ENCODE data around the gene TLE6. TPM values are rescaled to one million over a fixed set of nuclear protein-coding genes. Genes with fewer than 3 reads are reported as not detected.
"Not testable (repeated sequence)": the region's sequence is repeated elsewhere in the genome, so short reads cannot be mapped to it uniquely, and the experiment has no call there.

Gene TLE6
- total RNA-seq, 1 donor from 2014 or later = 0.93 TPM

DNA sequence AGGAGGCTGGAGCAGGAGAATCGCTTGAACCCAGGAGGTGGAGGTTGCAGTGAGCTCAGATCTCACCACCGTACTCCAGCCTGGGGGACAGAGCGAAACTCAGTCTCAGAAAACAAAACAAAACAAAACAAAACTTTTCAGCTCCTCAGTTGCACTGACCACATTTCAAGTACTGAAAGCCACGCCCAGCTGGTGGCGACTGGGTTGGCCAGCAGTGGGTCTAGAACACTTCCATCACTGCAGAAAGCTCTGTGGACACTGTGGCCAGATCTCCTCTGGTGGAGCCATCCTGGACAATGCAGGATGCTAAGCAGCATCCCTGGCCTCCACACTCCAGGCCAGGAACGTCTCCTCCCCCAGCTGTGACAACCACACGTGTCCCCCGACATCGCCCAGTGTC is 30.6 kb downstream of the TLE6 start:
- TF ChIP-seq, protein P1, sequence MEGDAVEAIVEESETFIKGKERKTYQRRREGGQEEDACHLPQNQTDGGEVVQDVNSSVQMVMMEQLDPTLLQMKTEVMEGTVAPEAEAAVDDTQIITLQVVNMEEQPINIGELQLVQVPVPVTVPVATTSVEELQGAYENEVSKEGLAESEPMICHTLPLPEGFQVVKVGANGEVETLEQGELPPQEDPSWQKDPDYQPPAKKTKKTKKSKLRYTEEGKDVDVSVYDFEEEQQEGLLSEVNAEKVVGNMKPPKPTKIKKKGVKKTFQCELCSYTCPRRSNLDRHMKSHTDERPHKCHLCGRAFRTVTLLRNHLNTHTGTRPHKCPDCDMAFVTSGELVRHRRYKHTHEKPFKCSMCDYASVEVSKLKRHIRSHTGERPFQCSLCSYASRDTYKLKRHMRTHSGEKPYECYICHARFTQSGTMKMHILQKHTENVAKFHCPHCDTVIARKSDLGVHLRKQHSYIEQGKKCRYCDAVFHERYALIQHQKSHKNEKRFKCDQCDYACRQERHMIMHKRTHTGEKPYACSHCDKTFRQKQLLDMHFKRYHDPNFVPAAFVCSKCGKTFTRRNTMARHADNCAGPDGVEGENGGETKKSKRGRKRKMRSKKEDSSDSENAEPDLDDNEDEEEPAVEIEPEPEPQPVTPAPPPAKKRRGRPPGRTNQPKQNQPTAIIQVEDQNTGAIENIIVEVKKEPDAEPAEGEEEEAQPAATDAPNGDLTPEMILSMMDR (IDR thresholded peaks at IDR 0.05) = no peak
- CTCF ChIA-PET = no interaction called here
- Mint-ChIP-seq H3K27me3 (peaks cover 4% of the 10 kb centered on the region), H3K27ac (no peak overlapping the region), H3K4me3 (no peak overlapping the region), H3K9me3 (no peaks in the 10 kb centered on the region), H3K36me3 (ENCODE audit: low read depth) (no peaks in the 10 kb centered on the region), H3K4me1 (no peaks in the 10 kb centered on the region)
- ATAC-seq (ENCODE audit: low read depth) = no peak
- no peak for DNase-seq
- POLR2A ChIA-PET = no interaction called here
- intact Hi-C loops (cut with micrococcal nuclease) = no loop called here

GRCh38 chr19:3008994-3009393 is 31.6 kb downstream of the TLE6 start:
- TF ChIP-seq, protein P1 (IDR thresholded peaks at IDR 0.05) = no peak
- H3K4me3 Mint-ChIP-seq = no peak overlapping the region
- ChIA-PET POLR2A (no interaction called here), CTCF (no interaction called here)
- H3K27ac Mint-ChIP-seq = no peak overlapping the region
- no peaks in the 10 kb centered on the region for H3K9me3 Mint-ChIP-seq
- H3K36me3 Mint-ChIP-seq (ENCODE audit: low read depth) = no peaks in the 10 kb centered on the region
- intact Hi-C loops (cut with micrococcal nuclease) = no loop called here
- peaks cover 4% of the 10 kb centered on the region for H3K27me3 Mint-ChIP-seq
- ATAC-seq (ENCODE audit: low read depth) = no peak
- DNase-seq = no peak
- H3K4me1 Mint-ChIP-seq = no peaks in the 10 kb centered on the region

DNA sequence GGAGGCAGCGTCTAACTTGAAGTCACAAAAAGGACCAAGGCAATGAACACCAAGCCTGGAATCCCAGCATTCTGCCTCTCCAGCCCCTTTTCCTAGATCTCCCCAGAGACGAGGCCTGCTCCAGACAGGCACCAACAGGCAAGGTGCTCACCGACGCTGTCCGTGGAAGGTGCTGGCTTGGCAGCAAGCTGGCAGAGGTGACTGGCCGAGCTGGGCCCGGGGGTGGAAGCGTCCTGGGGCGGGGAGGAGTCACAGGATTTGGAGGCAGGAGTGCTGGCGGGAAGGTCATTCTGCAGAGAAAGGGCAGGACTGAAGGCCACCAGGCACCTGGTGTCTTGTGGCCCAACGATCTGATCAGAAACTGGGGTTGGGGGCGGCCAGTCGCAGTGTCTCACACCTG is 33.5 kb downstream of the TLE6 start:
- intact Hi-C loops (cut with micrococcal nuclease) = no loop called here
- Mint-ChIP-seq H3K9me3 (no peaks in the 10 kb centered on the region), H3K36me3 (ENCODE audit: low read depth) (no peaks in the 10 kb centered on the region), H3K4me3 (no peak overlapping the region), H3K27ac (no peak overlapping the region), H3K27me3 (peaks cover 4% of the 10 kb centered on the region), H3K4me1 (no peaks in the 10 kb centered on the region)
- TF ChIP-seq, protein P1 (IDR thresholded peaks at IDR 0.05) = no peak
- DNase-seq = no peak
- ChIA-PET POLR2A (interaction anchor here (0.7 kb wide), 1 partner anchor 25 kb away, joined by 3 read pairs; no protein-coding TSS in a partner anchor), CTCF (no interaction called here)
- ATAC-seq (ENCODE audit: low read depth) = no peak

DNA sequence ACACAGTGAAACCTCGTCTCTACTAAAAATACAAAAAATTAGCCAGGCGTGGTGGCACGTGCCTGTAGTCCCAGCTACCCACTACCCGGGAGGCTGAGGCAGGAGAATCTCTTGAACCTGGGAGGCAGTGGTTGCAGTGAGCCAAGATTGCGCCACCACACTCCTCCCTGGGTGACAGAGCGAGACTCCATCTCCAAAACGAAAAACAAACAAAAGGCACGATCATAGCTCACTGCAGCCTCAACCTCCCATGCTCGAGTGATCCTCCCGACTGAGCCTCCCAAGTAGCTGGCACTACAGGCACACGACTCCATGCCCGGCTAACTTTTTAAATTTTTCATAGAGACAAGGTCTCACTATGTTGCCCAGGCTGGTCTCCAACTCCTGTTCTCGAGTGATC is 34.7 kb downstream of the TLE6 start:
- intact Hi-C loops (cut with micrococcal nuclease); H3K27ac Mint-ChIP-seq; H3K4me1 Mint-ChIP-seq; H3K36me3 Mint-ChIP-seq (ENCODE audit: low read depth); H3K4me3 Mint-ChIP-seq; ATAC-seq (ENCODE audit: low read depth); POLR2A ChIA-PET; H3K27me3 Mint-ChIP-seq; H3K9me3 Mint-ChIP-seq; DNase-seq: not testable (repeated sequence)
- CTCF ChIA-PET = interaction anchor here (0.7 kb wide), 1 partner anchor 729 kb away, joined by 3 read pairs; no protein-coding TSS in a partner anchor

GRCh38 chr19:3012621-3013262 is 35.4 kb downstream of the TLE6 start:
- no peak for ATAC-seq (ENCODE audit: low read depth)
- intact Hi-C loops (cut with micrococcal nuclease) = no loop called here
- Mint-ChIP-seq H3K27ac (no peak overlapping the region), H3K9me3 (no peaks in the 10 kb centered on the region), H3K4me1 (no peaks in the 10 kb centered on the region), H3K36me3 (ENCODE audit: low read depth) (no peaks in the 10 kb centered on the region), H3K4me3 (no peak overlapping the region), H3K27me3 (peaks cover 4% of the 10 kb centered on the region)
- ChIA-PET POLR2A (no interaction called here), CTCF (interaction anchor here (0.7 kb wide), 1 partner anchor 730 kb away, joined by 3 read pairs; no protein-coding TSS in a partner anchor)
- no peak for DNase-seq
- TF ChIP-seq, protein P1 (IDR thresholded peaks at IDR 0.05) = no peak

- intact Hi-C loops (cut with micrococcal nuclease) = no loop called here
- H3K4me3 Mint-ChIP-seq = no peak overlapping the region
Observed at GRCh38 chr19:3013263-3013725, 35.9 kb downstream of the TLE6 start.

More at GRCh38 chr19:3013263-3013725, 35.9 kb downstream of the TLE6 start:
- no peaks in the 10 kb centered on the region for H3K36me3 Mint-ChIP-seq (ENCODE audit: low read depth)
- H3K9me3 Mint-ChIP-seq = no peaks in the 10 kb centered on the region
- H3K27me3 Mint-ChIP-seq = peaks cover 4% of the 10 kb centered on the region
- TF ChIP-seq, protein P1 (IDR thresholded peaks at IDR 0.05) = no peak
- no peak for ATAC-seq (ENCODE audit: low read depth)
- ChIA-PET POLR2A (no interaction called here), CTCF (no interaction called here)
- no peak for DNase-seq
- H3K4me1 Mint-ChIP-seq = no peaks in the 10 kb centered on the region
- H3K27ac Mint-ChIP-seq = no peak overlapping the region
